Measurements from ENCODE around the gene CALHM2. TPM values are rescaled to one million over a fixed set of nuclear protein-coding genes. Genes with fewer than 3 reads are reported as not detected.

Gene CALHM2
- polyA plus RNA-seq, 1 donor (not counting 4 experiments of a cell fraction or from before 2014, with no cell fraction given) = 0.92 TPM

DNA sequence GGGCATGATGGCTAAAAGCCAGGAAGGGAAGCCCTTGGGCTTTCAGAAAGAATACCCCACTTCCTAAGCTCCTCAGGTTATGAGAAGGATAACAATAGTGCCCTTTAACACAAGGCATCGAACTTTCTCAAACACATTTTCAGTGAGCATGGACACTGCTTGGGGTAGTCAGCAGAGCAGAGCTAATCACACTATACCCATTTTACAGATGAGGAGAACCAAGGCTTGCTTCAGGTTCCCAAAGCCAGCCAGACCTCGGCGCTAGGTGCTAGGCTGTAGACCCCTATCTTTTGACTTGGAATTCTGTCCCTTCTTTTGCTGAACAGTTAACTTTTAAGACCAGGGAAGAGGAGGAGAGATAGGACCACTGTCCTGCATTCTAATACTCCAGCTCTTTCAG is 43.2 kb upstream of the CALHM2 start:
- no peak for DNase-seq (ENCODE audit: low read depth, low spot score)
- Histone ChIP-seq H3K9ac (ENCODE audit: control insufficient read depth, extremely low read depth, insufficient read depth, low read length) (no peak overlapping the region), H3K27ac (ENCODE audit: control insufficient read depth, insufficient read depth, low read length) (no peak overlapping the region), H3K36me3 (ENCODE audit: control insufficient read depth in 2 of 2, extremely low read depth in 1 of 2, insufficient read depth in 2 of 2, low read length in 2 of 2) (no peaks in the 10 kb centered on the region), H3K27me3 (ENCODE audit: control insufficient read depth, extremely low read depth, insufficient read depth, low read length) (peaks cover 44% of the 10 kb centered on the region), H3K4me2 (ENCODE audit: control insufficient read depth, extremely low read depth, insufficient read depth, low read depth, low read length) (no peak overlapping the region), H2AFZ (ENCODE audit: control insufficient read depth, low read length) (no peak overlapping the region), H3K9me3 (ENCODE audit: control insufficient read depth, low read depth, low read length) (no peaks in the 10 kb centered on the region), H4K20me1 (ENCODE audit: control insufficient read depth, extremely low read depth, insufficient read depth, low read length) (no peaks in the 10 kb centered on the region), H3K9me1 (ENCODE audit: control insufficient read depth, extremely low read depth, insufficient read depth, low read length) (peaks cover 6% of the 10 kb centered on the region), H3K4me1 (ENCODE audit: control insufficient read depth, extremely low read depth, insufficient read depth, low read length) (peaks cover 28% of the 10 kb centered on the region), H3K79me2 (ENCODE audit: control insufficient read depth, insufficient read depth, low read length) (no peaks in the 10 kb centered on the region), H3K4me3 (ENCODE audit: control insufficient read depth in 2 of 3, extremely low read depth in 1 of 3, insufficient read depth in 2 of 3, low read depth in 1 of 3, low read length in 3 of 3) (no peak overlapping the region)
- no peak for FAIRE-seq
- TF ChIP-seq, protein P1, sequence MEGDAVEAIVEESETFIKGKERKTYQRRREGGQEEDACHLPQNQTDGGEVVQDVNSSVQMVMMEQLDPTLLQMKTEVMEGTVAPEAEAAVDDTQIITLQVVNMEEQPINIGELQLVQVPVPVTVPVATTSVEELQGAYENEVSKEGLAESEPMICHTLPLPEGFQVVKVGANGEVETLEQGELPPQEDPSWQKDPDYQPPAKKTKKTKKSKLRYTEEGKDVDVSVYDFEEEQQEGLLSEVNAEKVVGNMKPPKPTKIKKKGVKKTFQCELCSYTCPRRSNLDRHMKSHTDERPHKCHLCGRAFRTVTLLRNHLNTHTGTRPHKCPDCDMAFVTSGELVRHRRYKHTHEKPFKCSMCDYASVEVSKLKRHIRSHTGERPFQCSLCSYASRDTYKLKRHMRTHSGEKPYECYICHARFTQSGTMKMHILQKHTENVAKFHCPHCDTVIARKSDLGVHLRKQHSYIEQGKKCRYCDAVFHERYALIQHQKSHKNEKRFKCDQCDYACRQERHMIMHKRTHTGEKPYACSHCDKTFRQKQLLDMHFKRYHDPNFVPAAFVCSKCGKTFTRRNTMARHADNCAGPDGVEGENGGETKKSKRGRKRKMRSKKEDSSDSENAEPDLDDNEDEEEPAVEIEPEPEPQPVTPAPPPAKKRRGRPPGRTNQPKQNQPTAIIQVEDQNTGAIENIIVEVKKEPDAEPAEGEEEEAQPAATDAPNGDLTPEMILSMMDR (optimal IDR thresholded peaks at IDR 0.05 in 1 of 3, IDR thresholded peaks at IDR 0.05 in 1 of 3, conservative IDR thresholded peaks at IDR 0.05 in 1 of 3; ENCODE audit: extremely low read depth in 1 of 3, insufficient read depth in 2 of 3, low read length in 3 of 3) = no peak
- TF ChIP-seq EZH2 (IDR thresholded peaks at IDR 0.05; ENCODE audit: low read length) = no peak
- dilution Hi-C loops (cut with MboI; ENCODE audit: extremely low pct_ligation_motif_present, low sequenced_read_pairs) = no loop called here

DNA sequence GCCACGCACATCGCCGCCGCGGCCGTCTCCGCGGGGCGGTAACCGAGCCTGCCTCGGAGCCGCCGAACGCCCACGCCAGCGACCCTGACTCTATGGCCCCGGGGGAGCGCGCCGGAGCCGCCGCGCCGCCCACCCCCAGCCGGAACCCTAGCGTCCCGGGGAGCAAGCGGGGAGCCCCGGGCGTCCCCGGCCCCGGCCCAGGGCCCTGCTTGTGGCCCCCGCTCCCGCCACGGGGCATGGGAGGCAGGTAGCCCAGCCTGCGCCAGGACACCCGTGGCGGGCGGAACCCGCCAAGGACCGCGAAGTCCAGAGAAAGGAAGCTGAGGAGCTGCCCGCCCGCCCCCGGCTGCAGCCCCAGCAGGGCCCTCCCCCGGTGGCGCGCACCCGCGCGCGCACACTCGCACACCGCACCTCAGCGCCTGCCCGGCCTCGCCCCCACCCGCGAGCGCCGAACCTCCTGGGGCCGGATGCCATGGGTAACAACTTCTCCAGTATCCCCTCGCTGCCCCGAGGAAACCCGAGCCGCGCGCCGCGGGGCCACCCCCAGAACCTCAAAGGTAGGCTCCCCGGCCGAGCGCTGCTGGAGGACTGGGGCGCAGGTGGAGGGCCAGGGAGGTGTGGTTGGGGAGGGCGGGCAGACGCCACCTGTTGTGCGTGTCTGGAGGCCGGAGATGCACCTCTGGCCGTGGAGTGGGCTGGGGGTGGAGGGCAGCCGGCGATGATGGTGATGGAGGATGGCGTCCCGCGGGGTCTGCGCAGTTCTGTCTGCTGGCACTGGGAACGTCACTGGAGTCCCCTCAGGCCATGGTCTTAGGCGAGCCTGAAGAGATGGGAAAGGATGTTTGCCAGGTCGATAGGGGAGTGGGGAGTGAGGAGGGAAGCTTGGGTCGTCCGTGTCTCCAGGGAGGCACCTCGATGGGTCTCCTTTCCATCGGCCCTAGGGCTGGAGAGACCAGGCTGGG is 42.0 kb upstream of the CALHM2 start:
- no peak for DNase-seq (ENCODE audit: low read depth, low spot score)
- no peak for FAIRE-seq
- no peaks in the 10 kb centered on the region for H3K9me3 ChIP-seq (ENCODE audit: control insufficient read depth, low read depth, low read length)
- H3K4me1 ChIP-seq (ENCODE audit: control insufficient read depth, extremely low read depth, insufficient read depth, low read length) = peaks cover 29% of the 10 kb centered on the region
- peak overlapping the region; percentile 43 for H2AFZ ChIP-seq (ENCODE audit: control insufficient read depth, low read length)
- H3K9me1 ChIP-seq (ENCODE audit: control insufficient read depth, extremely low read depth, insufficient read depth, low read length) = peaks cover 6% of the 10 kb centered on the region
- dilution Hi-C loops (cut with MboI; ENCODE audit: extremely low pct_ligation_motif_present, low sequenced_read_pairs) = no loop called here
- H3K27ac ChIP-seq (ENCODE audit: control insufficient read depth, insufficient read depth, low read length) = no peak overlapping the region
- H3K4me2 ChIP-seq (ENCODE audit: control insufficient read depth, extremely low read depth, insufficient read depth, low read depth, low read length) = peak overlapping the region; percentile 50
- H4K20me1 ChIP-seq (ENCODE audit: control insufficient read depth, extremely low read depth, insufficient read depth, low read length) = no peaks in the 10 kb centered on the region
- TF ChIP-seq EZH2 (IDR thresholded peaks at IDR 0.05; ENCODE audit: low read length) = peak; percentile 68
- TF ChIP-seq, protein P1 (optimal IDR thresholded peaks at IDR 0.05 in 1 of 3, IDR thresholded peaks at IDR 0.05 in 1 of 3, conservative IDR thresholded peaks at IDR 0.05 in 1 of 3; ENCODE audit: extremely low read depth in 1 of 3, insufficient read depth in 2 of 3, low read length in 3 of 3) = no peak
- H3K27me3 ChIP-seq (ENCODE audit: control insufficient read depth, extremely low read depth, insufficient read depth, low read length) = peaks cover 35% of the 10 kb centered on the region
- H3K9ac ChIP-seq (ENCODE audit: control insufficient read depth, extremely low read depth, insufficient read depth, low read length) = no peak overlapping the region
- H3K36me3 ChIP-seq (ENCODE audit: control insufficient read depth in 2 of 2, extremely low read depth in 1 of 2, insufficient read depth in 2 of 2, low read length in 2 of 2) = no peaks in the 10 kb centered on the region
- peak overlapping the region; percentile 31 to 63 (median 47) for H3K4me3 ChIP-seq (ENCODE audit: control insufficient read depth in 2 of 3, extremely low read depth in 1 of 3, insufficient read depth in 2 of 3, low read depth in 1 of 3, low read length in 3 of 3)
- H3K79me2 ChIP-seq (ENCODE audit: control insufficient read depth, insufficient read depth, low read length) = no peaks in the 10 kb centered on the region

All from keratinocyte (primary cell).